ENCODE results near the gene SLC35F6.

The SLC35F6 gene

DNA sequence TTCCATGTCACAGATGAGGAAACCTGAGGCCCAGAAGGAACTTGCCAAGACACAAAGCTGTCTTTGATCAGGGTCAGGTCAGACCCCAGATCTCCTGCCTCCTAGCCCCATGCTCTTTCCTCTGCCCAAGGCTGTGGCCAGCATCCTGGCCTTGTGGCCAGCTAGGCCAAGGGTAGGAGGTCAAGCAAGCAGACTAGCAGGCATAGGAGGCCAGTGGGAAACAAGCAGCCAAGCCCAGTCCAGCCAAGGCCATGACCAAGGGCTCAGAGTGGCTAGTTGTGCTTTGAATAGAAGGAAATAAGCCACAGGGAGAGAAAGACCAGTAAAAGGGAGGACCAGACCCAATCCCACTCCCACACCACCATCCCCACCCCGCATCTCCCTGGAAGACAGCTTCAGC is 41.2 kb upstream of the SLC35F6 start:
- Histone ChIP-seq H3K4me2 (ENCODE audit: low read depth, low read length) (no peak overlapping the region), H3K27ac (ENCODE audit: low read length) (no peak overlapping the region), H3K4me1 (ENCODE audit: low read length) (no peaks in the 10 kb centered on the region), H3K79me2 (ENCODE audit: low read length) (no peaks in the 10 kb centered on the region), H3K9me3 (replicated peaks; ENCODE audit: insufficient read depth, low read length) (no peaks in the 10 kb centered on the region), H3K9ac (ENCODE audit: low read length) (no peak overlapping the region), H3K4me3 (ENCODE audit: low read length) (no peak overlapping the region), H2AFZ (ENCODE audit: low read length) (no peak overlapping the region), H3K9me2 (replicated peaks; ENCODE audit: insufficient read depth, low read length) (no peaks in the 10 kb centered on the region), H3F3A (ENCODE audit: insufficient read depth, low read length) (no peaks in the 10 kb centered on the region), H3K36me3 (replicated peaks; ENCODE audit: insufficient read depth, low read length) (no peaks in the 10 kb centered on the region), H4K20me1 (ENCODE audit: insufficient read depth, low read length) (no peaks in the 10 kb centered on the region), H3K27me3 (replicated peaks; ENCODE audit: insufficient read depth, low read length) (peaks cover 38% of the 10 kb centered on the region)
- TF ChIP-seq EZH2phosphoT487 (IDR thresholded peaks at IDR 0.05; ENCODE audit: low read length) = no peak
- TF ChIP-seq, protein P1, sequence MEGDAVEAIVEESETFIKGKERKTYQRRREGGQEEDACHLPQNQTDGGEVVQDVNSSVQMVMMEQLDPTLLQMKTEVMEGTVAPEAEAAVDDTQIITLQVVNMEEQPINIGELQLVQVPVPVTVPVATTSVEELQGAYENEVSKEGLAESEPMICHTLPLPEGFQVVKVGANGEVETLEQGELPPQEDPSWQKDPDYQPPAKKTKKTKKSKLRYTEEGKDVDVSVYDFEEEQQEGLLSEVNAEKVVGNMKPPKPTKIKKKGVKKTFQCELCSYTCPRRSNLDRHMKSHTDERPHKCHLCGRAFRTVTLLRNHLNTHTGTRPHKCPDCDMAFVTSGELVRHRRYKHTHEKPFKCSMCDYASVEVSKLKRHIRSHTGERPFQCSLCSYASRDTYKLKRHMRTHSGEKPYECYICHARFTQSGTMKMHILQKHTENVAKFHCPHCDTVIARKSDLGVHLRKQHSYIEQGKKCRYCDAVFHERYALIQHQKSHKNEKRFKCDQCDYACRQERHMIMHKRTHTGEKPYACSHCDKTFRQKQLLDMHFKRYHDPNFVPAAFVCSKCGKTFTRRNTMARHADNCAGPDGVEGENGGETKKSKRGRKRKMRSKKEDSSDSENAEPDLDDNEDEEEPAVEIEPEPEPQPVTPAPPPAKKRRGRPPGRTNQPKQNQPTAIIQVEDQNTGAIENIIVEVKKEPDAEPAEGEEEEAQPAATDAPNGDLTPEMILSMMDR (IDR thresholded peaks at IDR 0.05; ENCODE audit: low read length) = no peak
- TF ChIP-seq EZH2 (optimal IDR thresholded peaks at IDR 0.05; ENCODE audit: low read depth, low read length) = no peak
- no peak for DNase-seq

DNA sequence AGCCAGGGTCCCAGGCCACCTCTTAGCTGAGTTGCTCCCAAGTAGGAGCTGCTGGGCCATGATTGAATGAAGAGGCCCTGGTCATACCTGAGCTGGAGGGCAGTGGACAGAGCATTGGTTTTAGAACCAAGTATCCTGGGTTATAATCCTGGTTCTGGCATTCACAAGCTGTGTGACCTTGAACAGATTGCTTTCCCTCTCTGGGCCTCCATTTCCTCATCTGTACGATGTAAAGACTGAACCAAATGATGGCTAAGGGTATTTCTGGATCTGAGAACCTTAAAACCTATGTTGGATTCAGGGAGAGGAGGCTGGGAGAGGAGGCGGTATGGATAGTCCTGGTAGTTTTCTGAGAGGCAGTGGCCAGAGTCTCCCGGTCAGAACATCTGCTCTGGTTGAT is 40.6 kb upstream of the SLC35F6 start:
- Histone ChIP-seq H4K20me1 (ENCODE audit: insufficient read depth, low read length) (no peaks in the 10 kb centered on the region), H2AFZ (ENCODE audit: low read length) (no peak overlapping the region), H3F3A (ENCODE audit: insufficient read depth, low read length) (no peaks in the 10 kb centered on the region), H3K36me3 (replicated peaks; ENCODE audit: insufficient read depth, low read length) (no peaks in the 10 kb centered on the region), H3K9ac (ENCODE audit: low read length) (no peak overlapping the region), H3K9me2 (replicated peaks; ENCODE audit: insufficient read depth, low read length) (no peaks in the 10 kb centered on the region), H3K9me3 (replicated peaks; ENCODE audit: insufficient read depth, low read length) (no peaks in the 10 kb centered on the region), H3K79me2 (ENCODE audit: low read length) (no peaks in the 10 kb centered on the region), H3K4me3 (ENCODE audit: low read length) (no peak overlapping the region), H3K27me3 (replicated peaks; ENCODE audit: insufficient read depth, low read length) (peaks cover 35% of the 10 kb centered on the region), H3K4me1 (ENCODE audit: low read length) (no peaks in the 10 kb centered on the region), H3K27ac (ENCODE audit: low read length) (no peak overlapping the region), H3K4me2 (ENCODE audit: low read depth, low read length) (no peak overlapping the region)
- no peak for DNase-seq
- TF ChIP-seq EZH2phosphoT487 (IDR thresholded peaks at IDR 0.05; ENCODE audit: low read length) (no peak), EZH2 (optimal IDR thresholded peaks at IDR 0.05; ENCODE audit: low read depth, low read length) (no peak)
- TF ChIP-seq, protein P1 (IDR thresholded peaks at IDR 0.05; ENCODE audit: low read length) = no peak

DNA sequence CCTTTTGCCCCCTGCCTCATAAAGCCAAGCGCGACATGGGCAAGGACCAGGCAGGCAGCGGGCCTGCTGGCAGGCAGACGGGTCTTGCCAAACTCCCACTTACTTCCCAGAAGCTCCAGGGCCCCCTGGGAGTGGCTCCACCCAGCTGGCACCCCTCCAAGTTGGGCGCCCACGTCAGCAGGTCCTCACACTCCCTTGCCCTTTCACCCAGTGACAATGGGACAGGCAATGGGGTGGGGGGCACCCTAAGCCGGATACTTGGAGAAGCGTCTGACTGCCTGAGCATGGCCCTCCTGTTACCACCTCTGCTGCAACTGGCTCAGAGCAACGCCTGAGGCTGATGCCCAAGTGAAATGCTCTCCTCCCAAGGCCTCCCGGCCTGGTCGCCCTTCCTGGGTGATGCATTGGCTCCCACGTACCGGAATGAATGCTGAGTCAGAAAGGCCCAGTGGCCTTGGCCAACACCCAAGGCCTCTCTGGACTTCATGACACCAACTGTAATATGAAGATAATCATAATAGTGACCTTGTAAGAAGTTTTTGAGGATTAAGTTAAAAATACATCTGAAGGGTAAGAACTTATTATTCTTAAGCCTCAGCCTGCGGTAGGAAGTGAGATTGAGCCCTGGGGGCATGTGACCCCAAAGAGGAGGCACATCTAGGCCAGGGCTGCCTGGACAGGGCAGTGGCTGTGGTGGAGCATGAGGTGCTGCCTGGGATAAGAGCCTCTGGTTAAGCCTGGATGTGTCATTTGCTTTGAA is 39.9 kb upstream of the SLC35F6 start:
- no peaks in the 10 kb centered on the region for H3K36me3 ChIP-seq (replicated peaks; ENCODE audit: insufficient read depth, low read length)
- H3K9me3 ChIP-seq (replicated peaks; ENCODE audit: insufficient read depth, low read length) = no peaks in the 10 kb centered on the region
- DNase-seq = no peak
- H3K79me2 ChIP-seq (ENCODE audit: low read length) = no peaks in the 10 kb centered on the region
- TF ChIP-seq, protein P1 (IDR thresholded peaks at IDR 0.05; ENCODE audit: low read length) = no peak
- TF ChIP-seq EZH2phosphoT487 (IDR thresholded peaks at IDR 0.05; ENCODE audit: low read length) (no peak), EZH2 (optimal IDR thresholded peaks at IDR 0.05; ENCODE audit: low read depth, low read length) (no peak)
- H4K20me1 ChIP-seq (ENCODE audit: insufficient read depth, low read length) = no peaks in the 10 kb centered on the region
- H3K4me1 ChIP-seq (ENCODE audit: low read length) = no peaks in the 10 kb centered on the region
- no peak overlapping the region for H3K27ac ChIP-seq (ENCODE audit: low read length)
- H2AFZ ChIP-seq (ENCODE audit: low read length) = no peak overlapping the region
- H3K9ac ChIP-seq (ENCODE audit: low read length) = no peak overlapping the region
- no peaks in the 10 kb centered on the region for H3K9me2 ChIP-seq (replicated peaks; ENCODE audit: insufficient read depth, low read length)
- H3K4me2 ChIP-seq (ENCODE audit: low read depth, low read length) = no peak overlapping the region
- H3K27me3 ChIP-seq (replicated peaks; ENCODE audit: insufficient read depth, low read length) = peaks cover 36% of the 10 kb centered on the region
- H3F3A ChIP-seq (ENCODE audit: insufficient read depth, low read length) = no peaks in the 10 kb centered on the region
- H3K4me3 ChIP-seq (ENCODE audit: low read length) = no peak overlapping the region

Data from MM.1S (cell line).